Measurements from ENCODE around the gene NBAS.

GRCh38 chr2:15547115-15547876 lies 13.8 kb downstream of the NBAS start:
- no peak for TF ChIP-seq CTCF (IDR thresholded peaks at IDR 0.05; ENCODE audit: poor library complexity, severe bottlenecking)
- TF ChIP-seq POLR2AphosphoS5 (IDR thresholded peaks at IDR 0.05): no peak
- TF ChIP-seq SMC3 (conservative IDR thresholded peaks at IDR 0.05; ENCODE audit: poor library complexity): no peak
- TF ChIP-seq RAD21 (conservative IDR thresholded peaks at IDR 0.05): no peak
- no peak for TF ChIP-seq EP300 (conservative IDR thresholded peaks at IDR 0.05; ENCODE audit: poor library complexity, severe bottlenecking)
- TF ChIP-seq TAF1 (IDR thresholded peaks at IDR 0.05; ENCODE audit: low read depth): no peak
- no peak for TF ChIP-seq MXI1 (conservative IDR thresholded peaks at IDR 0.05; ENCODE audit: poor library complexity, severe bottlenecking)

Measured in neural cell (in vitro differentiated cells).